Measurements from ENCODE around the gene TACC3.
A peak's percentile ranks its signal among the peaks of the same experiment; 100 is the strongest.

TACC3 gene

DNA sequence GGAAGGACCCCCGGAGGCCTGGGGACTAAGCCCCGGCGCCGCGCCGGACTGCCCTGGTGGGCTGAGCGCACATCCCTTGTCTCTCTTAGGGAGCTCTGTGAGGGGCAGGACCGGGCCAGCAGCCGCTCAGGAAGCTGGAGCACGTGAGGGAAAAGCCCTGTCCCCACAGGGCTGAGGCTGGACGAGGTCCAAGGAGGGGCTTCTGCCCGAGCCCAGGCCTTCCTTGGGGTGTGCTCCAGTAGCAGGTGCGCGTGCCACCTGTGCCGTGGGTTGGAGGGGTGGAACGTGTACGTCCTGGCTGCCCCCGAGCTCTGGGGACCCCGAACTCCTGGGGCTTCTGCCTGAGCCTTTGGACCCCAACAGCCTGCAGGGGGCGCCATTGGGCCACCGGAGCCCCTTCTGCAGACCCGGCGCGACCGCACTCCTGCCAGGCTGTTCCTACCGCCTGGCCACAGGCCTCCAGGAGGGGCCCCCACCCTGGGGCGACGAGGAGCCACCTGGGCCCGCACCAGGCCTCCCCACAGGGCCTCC is 27.2 kb downstream of the TACC3 start:
- peak; percentile 88 to 92 for DNase-seq

DNA sequence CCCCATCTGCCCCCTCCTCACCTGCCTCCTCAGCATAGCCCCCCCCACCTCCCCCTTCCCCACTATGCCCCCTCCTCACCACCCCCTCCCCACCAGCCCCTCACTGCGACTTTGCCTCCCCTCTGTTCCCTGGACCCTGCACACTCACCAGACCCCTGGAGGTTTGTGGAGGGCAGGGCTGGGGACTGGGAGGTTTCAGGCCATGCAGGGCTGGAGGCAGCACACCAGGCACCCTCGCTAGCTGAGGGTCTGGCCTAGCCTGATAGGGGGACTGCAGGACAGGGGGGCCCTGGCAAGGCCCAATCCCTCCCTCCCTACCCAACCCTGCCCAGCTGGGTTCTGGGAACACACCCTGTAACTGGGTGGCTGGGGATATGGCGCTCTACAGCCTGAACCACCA is 28.0 kb downstream of the TACC3 start:
- no peak for DNase-seq

DNA sequence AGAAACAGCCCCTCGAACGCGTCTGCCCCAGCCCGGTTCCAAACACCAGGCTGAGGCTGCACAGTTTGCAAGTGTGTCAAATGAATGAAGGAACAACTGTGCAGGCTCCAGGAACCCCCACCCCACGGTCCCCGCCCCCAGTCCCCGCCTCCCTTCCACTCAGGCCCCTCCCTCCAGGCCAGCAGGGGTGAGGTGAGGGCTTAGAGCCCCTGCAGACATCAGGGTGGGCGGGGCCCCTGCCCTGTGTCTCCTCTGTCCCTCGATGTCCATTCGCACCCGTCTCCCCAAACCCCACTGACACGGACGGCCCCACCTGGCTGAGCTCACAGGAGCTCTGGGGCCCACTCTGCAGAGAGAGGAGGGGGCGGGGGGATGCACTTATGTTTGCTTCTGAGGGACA is 28.5 kb downstream of the TACC3 start:
- no peak for DNase-seq

DNA sequence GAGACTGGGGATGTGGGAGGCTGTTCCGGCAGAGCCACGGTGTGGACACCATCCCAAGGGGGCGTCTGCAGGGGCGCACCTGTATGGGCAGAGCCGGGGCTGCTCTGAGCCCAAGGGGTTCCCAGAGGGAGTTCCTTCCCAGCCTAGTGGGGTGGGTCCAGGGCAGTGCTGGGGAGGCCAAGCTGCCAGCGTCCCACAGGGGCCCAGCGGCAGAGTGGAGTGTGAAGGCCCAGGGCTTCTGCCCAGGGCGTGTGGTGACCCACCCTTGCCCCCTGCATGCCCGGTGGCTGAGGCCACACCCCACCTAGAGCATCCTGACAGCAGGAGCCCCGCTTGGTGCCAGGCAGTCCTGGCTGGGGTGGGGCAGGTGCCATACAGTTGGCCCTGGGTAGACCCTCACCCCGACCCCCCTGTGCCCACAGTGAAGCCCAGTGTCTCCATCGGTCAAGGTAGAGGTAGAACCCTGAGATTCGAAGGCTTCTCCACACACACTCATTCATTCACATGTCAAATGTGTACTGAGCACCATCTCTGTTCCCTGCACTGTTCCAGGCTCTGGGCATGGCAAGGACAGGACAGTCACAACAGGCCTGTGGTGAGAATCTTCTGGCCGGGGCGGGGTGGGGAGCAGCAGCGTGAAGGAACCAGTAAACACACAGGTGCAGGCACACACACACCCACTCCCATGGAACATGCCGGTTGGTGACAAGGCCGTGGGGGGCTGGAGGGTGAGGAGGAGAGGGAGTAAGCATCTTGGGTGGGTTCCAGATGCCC is 29.2 kb downstream of the TACC3 start:
- no peak for DNase-seq

DNA sequence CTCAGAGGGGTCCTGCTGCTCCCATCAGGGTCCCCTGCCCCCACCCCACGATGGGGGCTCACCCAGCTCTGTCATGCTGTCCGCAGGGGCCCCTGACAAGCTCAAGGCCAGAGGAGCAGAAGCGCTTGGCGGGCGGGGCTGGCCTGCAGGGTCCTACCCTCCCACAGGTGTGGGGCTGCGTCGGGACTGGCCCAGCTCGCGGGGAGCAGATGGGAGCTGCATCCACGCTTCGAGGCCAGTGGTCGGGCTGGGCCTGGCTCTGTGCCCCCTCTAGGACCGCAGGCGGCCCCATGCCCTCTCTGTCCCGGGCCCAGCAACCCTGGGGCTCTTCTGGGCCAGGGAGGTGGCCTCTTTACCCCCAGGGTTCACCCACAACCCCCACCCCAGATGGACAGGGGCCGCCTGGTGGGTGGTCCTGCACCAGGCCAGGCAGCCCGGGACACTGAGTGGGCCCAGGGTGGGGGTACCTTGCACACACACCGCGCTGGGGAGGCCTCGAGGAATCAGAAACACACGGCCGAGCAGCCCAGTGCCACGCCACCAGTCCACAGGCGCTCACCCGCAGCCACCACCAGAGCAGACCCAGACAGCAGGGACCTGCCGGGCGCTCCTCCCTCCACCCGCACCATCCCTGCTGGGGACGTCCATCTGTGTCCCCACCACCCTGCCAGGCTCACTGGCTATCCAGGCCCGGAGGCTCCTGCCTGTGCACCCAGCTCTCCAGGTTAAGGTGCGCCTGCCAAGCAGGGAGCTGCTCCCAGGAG is 30.0 kb downstream of the TACC3 start:
- no peak for DNase-seq

DNA sequence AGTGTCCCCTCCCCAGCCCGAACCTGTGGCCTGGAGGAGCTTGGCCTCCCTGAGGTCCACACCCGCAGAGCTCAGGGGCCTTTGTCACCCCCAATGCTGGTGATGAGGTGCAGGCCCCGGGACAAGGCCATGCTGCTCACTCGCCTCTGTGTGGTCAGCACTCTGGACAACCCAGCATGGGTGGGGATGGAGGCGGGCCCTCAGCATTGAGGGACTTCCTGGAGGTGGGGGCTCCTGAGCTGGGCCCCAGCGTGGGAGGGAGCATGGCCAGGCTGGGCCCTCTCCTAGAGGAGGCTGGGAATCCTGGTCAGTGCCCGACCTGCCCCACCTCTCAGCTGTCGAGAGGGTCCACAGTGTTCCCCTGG is 30.6 kb downstream of the TACC3 start:
- DNase-seq, result no peak

DNA sequence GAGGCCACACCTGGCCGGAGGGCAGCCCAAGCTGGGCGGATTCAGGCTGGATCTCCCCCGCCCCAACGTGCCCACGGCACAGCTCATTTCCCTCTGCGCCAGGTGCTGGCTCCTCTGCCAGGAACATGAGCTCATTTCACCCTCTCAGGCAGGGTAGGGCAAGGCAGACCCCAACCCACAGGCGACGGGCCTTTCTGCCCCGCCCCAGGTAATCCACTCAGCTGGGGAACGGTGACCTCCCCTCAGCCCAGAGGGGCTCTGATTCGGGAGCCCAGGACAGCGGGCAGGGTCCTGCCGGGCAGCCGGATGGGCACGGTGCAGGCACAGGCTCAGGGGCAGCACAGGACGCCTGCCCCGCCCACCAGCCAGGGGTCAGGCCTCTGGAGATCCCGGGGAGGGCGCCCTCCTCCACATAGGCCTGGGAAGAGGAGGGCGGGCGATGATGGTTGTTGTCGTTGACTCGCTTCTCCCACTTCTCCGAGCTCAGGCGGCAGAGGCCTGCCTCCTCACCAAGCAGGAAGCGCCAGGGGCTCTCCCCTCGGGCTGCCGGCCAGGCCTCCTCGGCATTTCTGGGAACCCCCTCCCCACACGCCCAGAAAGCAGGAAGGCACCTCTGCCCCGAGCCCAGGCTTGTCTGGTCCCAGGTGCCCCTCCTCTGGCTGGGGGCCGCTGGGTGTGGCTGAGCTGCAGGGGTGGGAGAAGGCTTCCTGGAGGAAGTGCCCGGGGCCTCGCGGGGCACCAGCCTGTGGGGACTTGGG is 31.1 kb downstream of the TACC3 start:
- DNase-seq, result peak in 1 of 2 donors; percentile 53

DNA sequence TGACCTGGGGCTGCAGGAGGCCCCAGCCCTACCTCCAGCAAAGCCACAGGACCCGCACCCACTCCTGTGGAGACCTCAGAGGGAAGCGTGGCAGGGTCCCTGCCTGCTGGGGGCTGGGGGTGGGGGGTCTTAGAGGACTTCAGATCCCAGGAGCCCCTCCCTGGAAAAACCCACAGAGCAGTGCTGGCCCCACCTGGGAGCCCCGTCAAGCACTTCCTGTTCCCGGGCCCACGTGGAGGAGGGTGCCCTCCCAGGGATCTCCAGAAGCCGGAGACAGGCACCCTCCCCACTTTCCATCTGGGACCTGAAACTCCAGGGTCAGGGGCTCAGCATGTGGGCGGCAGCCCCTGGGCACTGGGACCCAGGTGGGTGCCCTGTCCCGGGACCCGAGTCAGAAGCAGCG is 32.0 kb downstream of the TACC3 start:
- no peak for DNase-seq

DNA sequence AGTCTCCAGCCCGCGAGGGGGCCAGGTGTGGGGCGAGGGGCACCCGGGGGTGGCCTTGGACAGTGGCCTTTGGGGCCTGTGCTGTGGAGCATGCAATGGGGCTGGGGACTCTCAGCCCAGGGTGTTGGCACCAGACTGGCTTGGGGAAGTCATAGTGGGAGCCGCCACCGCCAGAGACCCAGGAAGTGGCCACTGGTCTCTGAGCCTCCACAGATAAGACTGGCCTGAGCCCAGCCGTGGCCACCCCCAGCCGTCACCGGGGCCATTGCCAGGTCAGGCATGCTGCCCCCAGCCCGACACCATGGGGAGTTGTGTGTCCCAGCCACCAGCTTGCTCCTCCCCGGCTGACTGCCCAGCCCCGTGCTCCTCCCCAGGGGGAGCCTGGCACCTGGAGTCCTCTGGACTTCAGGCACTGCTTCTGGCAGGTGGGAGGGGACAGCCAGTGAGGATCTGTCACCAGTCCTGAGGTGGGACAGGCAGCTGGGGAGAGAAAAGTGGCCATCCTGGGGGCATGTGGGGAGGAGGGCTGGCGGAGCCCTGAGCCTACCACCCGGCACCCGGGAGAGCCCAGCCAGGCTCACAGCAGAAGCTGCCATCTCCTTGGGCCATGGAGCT is 32.5 kb downstream of the TACC3 start:
- no peak for DNase-seq

DNA sequence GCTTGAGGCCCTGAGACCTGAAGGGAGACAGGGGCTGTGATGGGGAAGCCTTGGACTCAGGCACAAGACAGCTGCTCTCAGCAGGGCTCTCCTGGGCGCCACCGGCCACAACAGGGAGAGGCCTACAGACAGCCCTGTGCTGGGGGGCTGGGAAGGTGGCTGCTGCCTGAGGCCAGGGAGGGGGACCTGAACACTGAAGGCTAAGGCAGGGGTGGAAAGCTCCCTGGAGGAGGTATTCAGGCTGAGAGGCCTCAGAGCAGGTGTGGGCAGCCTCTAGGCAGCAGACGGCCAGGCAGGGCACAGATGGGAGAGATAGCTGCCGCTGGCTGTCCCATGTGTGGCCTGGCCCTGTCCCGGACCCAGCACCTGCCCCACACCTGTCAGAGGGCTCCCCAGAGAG is 33.0 kb downstream of the TACC3 start:
- no peak for DNase-seq

DNA sequence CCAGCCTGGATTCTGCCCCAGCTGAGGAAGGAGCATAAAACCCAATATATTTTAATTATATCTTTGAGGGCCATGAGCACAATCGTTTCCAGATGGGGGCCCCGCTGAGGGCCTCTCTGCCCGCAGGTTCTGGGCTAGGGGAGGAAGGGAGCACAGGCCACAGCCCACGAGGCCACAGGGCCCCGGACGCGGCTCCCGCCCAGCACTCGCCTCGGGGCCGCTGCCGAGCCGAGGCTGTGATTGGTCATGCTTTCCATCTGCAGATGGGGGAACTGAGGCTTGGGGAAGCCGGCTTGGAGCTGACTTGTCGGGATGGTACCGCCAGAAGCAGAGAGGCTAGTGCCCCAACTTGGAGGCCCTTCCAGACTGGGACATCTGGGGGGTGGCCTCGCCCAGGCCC is 34.0 kb downstream of the TACC3 start:
- DNase-seq, result no peak

DNA sequence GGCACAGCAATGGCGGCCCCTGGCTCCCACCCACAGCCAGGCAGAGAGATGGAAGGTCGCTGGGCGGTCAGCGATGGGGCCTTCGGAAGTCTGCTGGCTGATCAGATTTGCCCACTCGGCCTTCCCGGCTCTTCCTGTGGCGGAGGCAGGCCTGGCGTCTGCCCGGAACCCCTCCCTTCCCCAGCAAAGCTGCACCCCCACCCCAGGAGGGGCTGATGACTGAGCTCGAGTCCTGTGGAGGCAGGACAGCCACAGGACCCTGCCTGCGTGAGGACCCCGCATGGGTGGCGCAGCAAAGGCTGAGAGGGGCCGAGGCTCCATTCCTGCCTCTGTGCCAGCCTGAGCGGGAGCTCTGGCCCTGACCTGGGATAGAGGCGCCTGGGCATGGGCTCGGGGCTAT is 34.8 kb downstream of the TACC3 start:
- DNase-seq, result no peak

DNA sequence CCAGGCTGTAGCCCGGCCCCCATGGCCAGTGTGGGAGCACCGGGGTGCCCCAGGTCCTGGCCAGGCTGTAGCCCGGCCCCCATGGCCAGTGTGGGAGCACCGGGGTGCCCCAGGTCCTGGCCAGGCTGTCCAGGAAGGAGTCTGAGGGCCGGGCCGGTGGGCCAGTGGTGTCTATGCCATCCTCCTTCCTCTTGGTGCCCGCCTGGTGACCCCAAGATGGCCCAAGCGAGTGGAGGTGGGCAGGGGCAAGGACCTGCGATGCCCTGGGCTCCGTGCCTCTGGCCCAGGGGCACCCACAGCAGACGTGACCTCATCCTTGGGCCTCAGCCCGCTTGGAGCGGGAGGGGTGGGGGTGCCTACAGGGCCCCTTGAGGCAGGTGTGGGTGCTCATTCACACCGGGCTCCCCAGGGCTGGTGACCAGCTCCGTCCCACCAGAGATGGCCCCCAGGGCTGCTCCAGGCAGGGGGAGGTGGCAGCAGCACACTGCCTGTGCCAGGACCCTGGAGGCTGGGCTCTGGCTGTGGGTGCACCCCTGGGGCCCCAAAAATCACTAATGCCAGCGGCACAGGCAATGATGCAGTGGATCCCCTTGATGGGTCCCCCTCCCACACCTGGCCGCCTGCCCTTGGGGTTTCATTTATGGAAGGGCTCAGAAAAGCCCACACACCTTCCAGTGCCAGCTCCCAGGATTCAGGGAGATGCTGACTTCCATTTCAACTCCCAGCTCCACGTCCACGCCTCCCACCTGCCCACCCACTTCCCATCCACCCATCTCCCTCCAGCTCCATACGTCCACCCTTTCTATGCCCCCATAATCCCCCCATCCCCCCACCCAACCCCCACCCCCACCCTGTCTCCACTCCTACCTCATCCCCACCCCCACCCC is 35.8 kb downstream of the TACC3 start:
- DNase-seq, result no peak

DNA sequence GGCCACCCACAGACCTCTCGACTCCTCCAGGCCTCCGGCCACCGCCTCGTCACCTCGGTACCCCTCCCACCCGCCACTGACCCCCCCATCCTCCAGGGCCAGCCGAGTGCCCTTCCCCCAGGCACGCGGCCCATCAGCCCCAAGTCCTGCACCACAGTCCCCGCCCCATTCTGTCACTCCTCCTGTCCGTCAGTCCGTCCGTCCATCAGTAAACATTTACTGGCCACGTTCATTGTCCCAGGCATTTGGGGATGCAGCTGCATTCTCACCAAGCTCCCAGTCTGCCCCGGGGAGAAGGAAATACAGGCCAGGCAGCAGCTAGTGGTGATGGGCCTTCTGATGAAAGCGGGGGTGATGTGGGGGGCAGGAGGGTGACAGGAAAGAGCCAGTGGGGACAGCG is 36.5 kb downstream of the TACC3 start:
- no peak for DNase-seq

DNA sequence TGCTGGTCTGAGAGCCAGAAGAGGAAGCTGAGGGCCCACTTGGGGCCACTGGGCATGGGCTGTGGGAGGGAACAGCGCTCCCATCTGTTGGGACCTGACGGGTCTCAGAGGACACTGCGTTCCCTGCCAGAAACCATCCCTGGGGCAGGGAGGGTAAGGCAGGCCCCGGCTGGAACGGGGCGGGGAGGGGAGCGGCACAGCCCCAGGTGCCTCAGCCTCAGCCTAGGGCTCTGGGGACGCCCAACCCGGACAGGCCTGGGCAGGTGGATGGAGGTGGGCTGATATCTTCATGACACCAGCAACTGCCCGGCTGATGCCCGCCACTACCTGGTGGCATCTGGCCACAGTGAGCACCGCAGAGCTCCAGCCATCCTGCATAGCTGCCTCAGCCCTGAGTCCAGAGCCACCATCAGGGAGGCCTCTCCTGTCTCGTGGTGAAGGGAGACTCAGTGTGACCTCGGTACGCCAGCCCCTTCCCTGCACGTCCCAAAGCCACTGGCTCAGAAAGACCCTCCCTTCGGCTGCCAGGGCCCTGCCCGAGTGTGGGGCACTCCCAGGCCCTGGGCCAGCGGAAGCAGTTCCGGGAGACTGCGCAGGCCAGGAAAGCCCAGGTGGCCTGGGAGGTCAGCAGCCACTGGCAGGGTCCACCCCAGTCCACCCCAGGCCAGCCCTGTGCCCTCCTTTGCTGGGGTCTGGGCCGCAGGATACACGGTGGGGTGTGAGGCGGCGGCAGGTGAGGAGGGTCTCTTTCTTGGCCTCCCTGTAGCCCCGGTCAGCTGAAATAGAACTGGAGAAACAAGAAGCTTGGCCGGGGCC is 37.2 kb downstream of the TACC3 start:
- no peak for DNase-seq

DNA sequence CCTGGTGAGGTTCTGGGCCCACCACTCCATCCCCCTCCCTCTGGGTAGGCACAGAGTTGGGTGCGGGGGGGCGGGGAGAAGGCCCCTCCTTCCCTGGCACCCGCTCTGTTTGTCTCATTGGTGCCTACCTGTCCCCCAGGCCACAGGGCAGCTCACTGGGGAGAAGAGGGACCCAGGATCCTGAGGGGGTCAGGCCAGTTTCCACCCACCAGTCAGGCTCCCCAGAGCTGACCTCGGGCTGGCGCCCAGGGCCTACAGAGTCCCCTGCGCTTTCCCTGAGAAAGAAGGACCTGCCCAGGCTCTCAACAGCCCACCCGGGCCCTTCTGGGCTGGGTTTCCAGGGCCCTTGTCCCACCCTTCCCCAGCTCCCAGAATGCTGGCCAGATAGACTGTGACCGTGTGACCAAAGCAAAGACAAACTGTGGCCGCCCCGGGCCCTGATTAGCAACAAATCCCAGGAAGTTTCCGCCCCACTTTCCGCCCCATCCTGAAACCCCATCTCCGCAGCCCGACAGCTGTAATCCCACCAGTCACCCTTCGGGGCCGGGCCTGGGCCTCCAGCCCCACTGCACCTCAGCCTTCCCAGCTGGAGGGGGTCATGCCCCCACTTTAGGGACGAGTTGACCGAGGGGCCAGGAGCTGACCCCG is 38.0 kb downstream of the TACC3 start:
- DNase-seq, result no peak

DNA sequence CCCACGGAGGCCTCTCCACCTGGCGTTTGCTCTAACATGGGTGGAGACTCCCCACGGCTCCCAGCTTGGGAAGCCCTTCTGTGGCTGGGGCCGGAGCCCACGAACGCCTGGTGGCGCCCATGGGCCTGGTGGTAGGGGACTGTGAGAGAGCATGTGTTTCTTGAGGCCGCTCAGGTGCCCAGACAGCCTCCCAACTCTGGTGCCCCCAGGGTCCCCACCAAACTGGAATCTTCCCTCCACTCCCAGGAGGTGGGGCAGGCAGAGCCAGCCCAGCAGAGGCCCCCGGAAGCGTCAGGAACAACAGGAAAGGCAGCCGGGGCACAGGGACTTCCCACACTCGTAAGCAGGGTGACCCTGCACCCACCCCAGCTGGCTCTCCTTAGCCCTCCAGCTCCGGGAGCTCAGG is 38.5 kb downstream of the TACC3 start:
- DNase-seq, result no peak

DNA sequence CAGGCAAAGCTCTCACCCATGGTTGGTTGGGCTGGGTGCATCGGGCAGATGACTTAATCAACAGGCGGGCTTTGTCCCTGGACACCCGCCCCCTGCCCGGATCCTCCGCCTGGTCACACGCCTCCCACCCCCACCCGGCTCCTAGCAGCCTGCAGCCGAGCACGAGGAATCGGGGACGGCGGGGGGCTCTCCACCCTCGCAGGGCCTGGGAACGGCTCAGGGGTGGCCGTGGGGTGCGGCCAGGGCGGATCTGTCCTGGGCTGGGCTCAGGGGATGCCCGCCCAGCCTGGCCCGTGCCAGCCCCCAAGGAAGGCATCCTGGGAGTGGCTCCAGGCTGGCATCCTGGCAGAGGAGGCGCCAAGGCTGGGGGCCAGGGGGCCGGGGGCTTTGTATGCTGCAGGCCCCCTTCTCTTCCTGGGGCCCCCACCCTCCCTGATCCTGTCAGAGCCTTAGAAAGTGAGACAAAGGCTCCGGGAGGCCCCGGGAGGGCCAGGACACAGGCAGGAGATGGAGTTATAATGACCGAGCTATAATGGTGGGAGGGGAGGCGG is 39.3 kb downstream of the TACC3 start:
- no peak for DNase-seq

DNA sequence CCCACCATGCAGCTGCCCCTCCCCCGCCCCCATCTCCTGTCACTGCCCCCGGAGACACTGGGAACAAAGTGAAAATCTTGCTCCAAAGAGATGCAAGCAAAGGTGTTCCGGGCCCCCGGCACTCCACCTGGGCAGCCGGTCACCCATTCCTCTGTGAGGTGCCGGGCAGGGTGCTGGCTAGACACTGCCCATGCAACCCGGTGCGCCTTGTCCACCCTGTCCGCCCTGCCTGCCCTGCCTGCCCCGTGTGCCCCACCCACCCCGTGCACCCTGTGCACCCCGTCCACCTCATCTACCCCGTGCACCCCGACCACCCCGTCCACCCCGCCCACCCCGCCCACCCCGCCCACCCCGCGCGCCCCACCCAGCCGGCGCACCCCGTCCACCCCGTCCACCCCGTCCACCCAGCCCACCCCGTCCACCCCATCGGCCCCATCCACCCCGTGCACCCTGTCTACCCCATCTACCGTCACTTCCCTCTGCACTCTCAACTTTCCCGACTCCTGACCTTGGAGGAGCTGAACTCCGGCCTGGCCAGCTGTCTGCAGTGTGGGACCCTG is 39.9 kb downstream of the TACC3 start:
- DNase-seq, result no peak

Data from stimulated activated CD4-positive, alpha-beta T cell treated with anti-CD3 and anti-CD28 coated beads, Interleukin-2, amount 100 ng/mL, for 24 hours (primary cell).